Calu3 (cell line): Measurements from ENCODE around the gene FAM117B. TPM values are rescaled to one million over a fixed set of nuclear protein-coding genes. Genes with fewer than 3 reads are reported as not detected.
"Not testable (repeated sequence)": the region's sequence is repeated elsewhere in the genome, so short reads cannot be mapped to it uniquely, and the experiment has no call there.

Source experiments
- BruUV-seq: library from RNA; stranded (reverse); fragments of 400-500 nt; replicated peaks from 2 replicates; lab custom pipeline; 2021; lab: Mats Ljungman, UMichigan
- CTCF ChIA-PET: fragments of 300-600 bp; sonication (Branson Sonifier 250); formaldehyde crosslinking; loops from one replicate; lab custom pipeline; 2022; ENCODE audit warnings: antibody characterized with exemption; lab: Charles Lee
- DNase-seq: peaks from one replicate; pipeline ENCODE4 v3.0.0; 2022
- H3K27ac Mint-ChIP-seq: one replicate; pipeline ENCODE4 v1.8.0; 2022; ENCODE audit warnings: mixed read lengths; ENCODE audit not compliant: unreplicated experiment
- H3K27me3 Mint-ChIP-seq: one replicate; pipeline ENCODE4 v1.8.0; 2022; ENCODE audit warnings: mixed read lengths; ENCODE audit not compliant: unreplicated experiment
- H3K36me3 Mint-ChIP-seq: one replicate; pipeline ENCODE4 v1.8.0; 2022; ENCODE audit warnings: mild to moderate bottlenecking, moderate library complexity, mixed read lengths; ENCODE audit not compliant: insufficient read depth, unreplicated experiment
- H3K4me1 Mint-ChIP-seq: one replicate; pipeline ENCODE4 v1.8.0; 2022; ENCODE audit warnings: mild to moderate bottlenecking, low read depth, mixed read lengths; ENCODE audit not compliant: unreplicated experiment
- H3K4me3 Mint-ChIP-seq: one replicate; pipeline ENCODE4 v1.8.0; 2022; ENCODE audit warnings: mild to moderate bottlenecking, low read depth, moderate library complexity, mixed read lengths; ENCODE audit not compliant: unreplicated experiment
- H3K9me3 Mint-ChIP-seq: one replicate; pipeline ENCODE4 v1.8.0; 2022; ENCODE audit warnings: low read depth, mixed read lengths; ENCODE audit not compliant: unreplicated experiment
- intact Hi-C: fragments of 100-400 bp; cut with micrococcal nuclease; formaldehyde crosslinking; loops from one replicate; pipeline ENCODE4 v1.10.0; 2022; ENCODE audit not compliant: unreplicated experiment
- total RNA-seq: library from RNA; stranded (reverse); gene quantifications from 2 replicates; pipeline ENCODE4 v1.2.3, GENCODE V29; 2022
- TF ChIP-seq, protein P1 (sequence below): fragments of 200-600 bp; IDR thresholded peaks from one replicate; pipeline ENCODE4 v1.8.0; 2022; ENCODE audit warnings: antibody characterized with exemption; ENCODE audit not compliant: unreplicated experiment

Gene FAM117B
- total RNA-seq, 1 experiment from 2014 or later = 7.5 TPM

DNA sequence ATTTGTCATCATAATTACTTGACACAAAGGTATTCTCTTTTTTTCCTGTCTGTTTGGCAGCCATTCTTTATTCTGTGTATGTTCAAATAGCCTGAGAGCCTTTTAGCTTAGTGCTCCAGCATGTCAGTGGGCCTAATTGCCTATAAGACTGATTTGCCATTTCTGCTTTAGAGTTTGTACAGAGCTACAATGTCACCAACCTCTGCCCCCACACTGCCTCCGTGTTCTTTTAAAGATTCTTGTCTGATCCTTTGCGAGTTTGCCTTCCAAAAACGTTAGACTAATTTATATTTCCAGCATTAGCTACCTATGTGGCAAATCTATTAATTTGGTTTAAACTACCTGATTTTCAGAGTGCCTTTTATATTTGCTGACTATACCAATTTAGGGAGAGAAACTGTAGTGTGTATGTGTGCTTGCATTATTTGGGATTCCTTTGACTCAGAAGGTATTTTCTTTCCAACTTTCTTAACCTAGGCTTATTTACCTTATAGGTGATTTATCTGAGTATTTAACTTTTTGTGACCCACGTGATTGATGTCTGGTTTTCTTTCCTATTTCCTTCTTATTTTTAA is 70.8 kb downstream of the FAM117B start:
- TF ChIP-seq, protein P1, sequence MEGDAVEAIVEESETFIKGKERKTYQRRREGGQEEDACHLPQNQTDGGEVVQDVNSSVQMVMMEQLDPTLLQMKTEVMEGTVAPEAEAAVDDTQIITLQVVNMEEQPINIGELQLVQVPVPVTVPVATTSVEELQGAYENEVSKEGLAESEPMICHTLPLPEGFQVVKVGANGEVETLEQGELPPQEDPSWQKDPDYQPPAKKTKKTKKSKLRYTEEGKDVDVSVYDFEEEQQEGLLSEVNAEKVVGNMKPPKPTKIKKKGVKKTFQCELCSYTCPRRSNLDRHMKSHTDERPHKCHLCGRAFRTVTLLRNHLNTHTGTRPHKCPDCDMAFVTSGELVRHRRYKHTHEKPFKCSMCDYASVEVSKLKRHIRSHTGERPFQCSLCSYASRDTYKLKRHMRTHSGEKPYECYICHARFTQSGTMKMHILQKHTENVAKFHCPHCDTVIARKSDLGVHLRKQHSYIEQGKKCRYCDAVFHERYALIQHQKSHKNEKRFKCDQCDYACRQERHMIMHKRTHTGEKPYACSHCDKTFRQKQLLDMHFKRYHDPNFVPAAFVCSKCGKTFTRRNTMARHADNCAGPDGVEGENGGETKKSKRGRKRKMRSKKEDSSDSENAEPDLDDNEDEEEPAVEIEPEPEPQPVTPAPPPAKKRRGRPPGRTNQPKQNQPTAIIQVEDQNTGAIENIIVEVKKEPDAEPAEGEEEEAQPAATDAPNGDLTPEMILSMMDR = no peak
- Mint-ChIP-seq H3K27me3 (no peaks in the 10 kb centered on the region), H3K36me3 (no peaks in the 10 kb centered on the region), H3K27ac (no peak overlapping the region), H3K4me3 (no peak overlapping the region), H3K9me3 (no peaks in the 10 kb centered on the region), H3K4me1 (peaks cover 11% of the 10 kb centered on the region)
- intact Hi-C loops = no loop called here
- no TSS peak for BruUV-seq
- DNase-seq = no peak
- CTCF ChIA-PET = no interaction called here

DNA sequence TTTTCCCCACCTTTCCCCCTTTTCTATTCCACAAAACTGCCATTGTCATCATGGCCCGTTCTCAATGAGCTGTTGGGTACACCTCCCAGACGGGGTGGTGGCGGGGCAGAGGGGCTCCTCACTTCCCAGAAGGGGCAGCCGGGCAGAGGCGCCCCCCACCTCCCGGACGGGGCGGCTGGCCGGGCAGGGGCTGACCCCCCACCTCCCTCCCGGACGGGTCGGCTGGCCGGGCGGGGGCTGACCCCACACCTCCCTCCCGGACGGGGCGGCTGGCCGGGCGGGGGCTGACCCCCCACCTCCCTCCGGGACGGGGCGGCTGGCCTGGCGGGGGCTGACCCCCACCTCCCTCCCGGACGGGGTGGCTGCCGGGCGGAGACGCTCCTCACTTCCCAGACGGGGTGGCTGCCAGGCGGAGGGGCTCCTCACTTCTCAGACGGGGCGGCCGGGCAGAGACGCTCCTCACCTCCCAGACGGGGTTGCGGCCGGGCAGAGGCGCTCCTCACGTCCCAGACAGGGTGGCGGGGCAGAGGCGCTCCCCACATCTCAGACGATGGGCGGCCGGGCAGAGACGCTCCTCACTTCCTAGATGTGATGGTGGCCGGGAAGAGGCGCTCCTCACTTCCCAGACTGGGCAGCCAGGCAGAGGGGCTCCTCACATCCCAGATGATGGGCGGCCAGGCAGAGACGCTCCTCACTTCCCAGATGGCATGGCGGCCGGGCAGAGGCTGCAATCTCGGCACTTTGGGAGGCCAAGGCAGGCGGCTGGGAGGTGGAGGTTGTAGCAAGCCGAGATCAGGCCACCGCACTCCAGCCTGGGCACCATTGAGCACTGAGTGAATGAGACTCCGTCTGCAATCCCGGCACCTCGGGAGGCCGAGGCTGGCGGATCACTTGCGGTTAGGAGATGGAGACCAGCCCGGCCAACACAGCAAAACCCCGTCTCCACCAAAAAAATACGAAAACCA is 80.5 kb downstream of the FAM117B start:
- H3K27ac Mint-ChIP-seq, BruUV-seq, H3K27me3 Mint-ChIP-seq, H3K4me3 Mint-ChIP-seq, DNase-seq, H3K36me3 Mint-ChIP-seq, CTCF ChIA-PET, intact Hi-C loops: not testable (repeated sequence)
- Mint-ChIP-seq H3K9me3 (peaks cover 10% of the 10 kb centered on the region), H3K4me1 (peaks cover 12% of the 10 kb centered on the region)

- Mint-ChIP-seq H3K9me3 (peaks cover 10% of the 10 kb centered on the region), H3K4me1 (peaks cover 12% of the 10 kb centered on the region), H3K4me3 (no peak overlapping the region), H3K27me3 (no peaks in the 10 kb centered on the region), H3K36me3 (no peaks in the 10 kb centered on the region), H3K27ac (no peak overlapping the region)
- no TSS peak for BruUV-seq
- intact Hi-C loops = no loop called here
- CTCF ChIA-PET = no interaction called here
- TF ChIP-seq, protein P1 = no peak
- DNase-seq = no peak
Measured at GRCh38 chr2:202716114-202716718, 81.4 kb downstream of the FAM117B start.

GRCh38 chr2:202716953-202717597 is 82.3 kb downstream of the FAM117B start:
- Mint-ChIP-seq H3K36me3 (no peaks in the 10 kb centered on the region), H3K9me3 (peaks cover 10% of the 10 kb centered on the region), H3K27ac (no peak overlapping the region), H3K4me3 (no peak overlapping the region), H3K27me3 (no peaks in the 10 kb centered on the region), H3K4me1 (peaks cover 12% of the 10 kb centered on the region)
- CTCF ChIA-PET = interaction anchor here (0.6 kb wide), 1 partner anchor 447 kb away, joined by 10 read pairs; no protein-coding TSS in a partner anchor
- BruUV-seq = no TSS peak
- no peak for DNase-seq
- intact Hi-C loops = no loop called here
- TF ChIP-seq, protein P1 = no peak
